Psoas muscle (tissue), 8 donors: ENCODE results near the gene NFASC. TPM values are rescaled to one million over a fixed set of nuclear protein-coding genes. Genes with fewer than 3 reads are reported as not detected.

Experiments used
- ATAC-seq, 4 donors: fragments of 200-7000 bp; cut with Tn5 transposase; one replicate each; pipeline ENCODE4 v1.9.1; 2020; ENCODE audit warnings: moderate library complexity in 3 of 4, mild to moderate bottlenecking in 2 of 4
- DNase-seq, 2 donors: peaks; one replicate each; pipeline ENCODE4 v3.0.0-alpha.2; 2020
- H3K27ac ChIP-seq: fragments of 200-600 bp; one replicate; pipeline ENCODE4 v1.8.0; 2022
- H3K27me3 ChIP-seq, 3 donors: fragments of 200-600 bp in 1 of 3; one replicate each; pipeline versions ENCODE4 v1.6.1 to v1.8.0; 2013 to 2022; ENCODE audit warnings: low read length in 2 of 3, mild to moderate bottlenecking in 2 of 3, moderate library complexity in 1 of 3; ENCODE audit not compliant: insufficient read depth in 3 of 3
- H3K36me3 ChIP-seq, 2 donors: fragments of 200-600 bp in 1 of 2; one replicate each; pipeline versions ENCODE4 v1.6.1 to v1.8.0; 2013 to 2022; ENCODE audit warnings: low read depth in 1 of 2, mild to moderate bottlenecking in 1 of 2, moderate library complexity in 1 of 2; ENCODE audit not compliant: insufficient read depth in 1 of 2
- H3K4me1 ChIP-seq: fragments of 200-600 bp; one replicate; pipeline ENCODE4 v1.8.0; 2022
- H3K4me3 ChIP-seq: fragments of 200-600 bp; one replicate; pipeline ENCODE4 v1.8.0; 2022; ENCODE audit warnings: mild to moderate bottlenecking
- H3K9me3 ChIP-seq: fragments of 200-600 bp; one replicate; pipeline ENCODE4 v1.8.0; 2022
- WGBS, 3 donors: extraction: QIAGEN DNeasy Blood & Tissue Kit; methylation state at CpG; one replicate each; pipeline versions ENCODE4 v1.1.6 to v1.1.7; 2013; 5-methylcytosine and 5-hydroxymethylcytosine counted together
- intact Hi-C, 2 donors: fragments of 100-400 bp; cut with DNase I; formaldehyde crosslinking; loops; one replicate each; pipeline versions ENCODE4 v1.11.0 to v1.14.2; 2022
- polyA plus RNA-seq, 3 donors: library from polyadenylated mRNA; stranded (reverse); fragments of 200-250 nt; gene quantifications; one replicate each; pipeline ENCODE4 v1.2.3, GENCODE V29; 2013
- total RNA-seq, 4 donors: library from RNA; stranded (reverse); fragmentation: NEBNext Ultra II Directional in 2 of 4; extraction: Animal tissue kit (Norgen Biotek cat#: 25700) in 2 of 4; gene quantifications; one replicate each; pipeline versions ENCODE4 v1.2.1 to v1.2.4, GENCODE V29; 2021 to 2023
- TF ChIP-seq, protein P1 (sequence below): fragments of 200-600 bp; IDR thresholded peaks from one replicate; pipeline ENCODE4 v1.8.0; 2022; ENCODE audit warnings: antibody characterized with exemption
- donor health status: healthy with polysubstance abuse.
- donor health status: DM: no; HTN: no; CAD: no; lungs with moderate emphysema.
- donor health status: Bipolar disorder and iron deficiency.
- donor health status: healthy.
- donor health status: DM: yes; HTN: yes; CAD: no.
- donor health status: DM: no; HTN: no; CAD: no.
- donor health status: DM: no; HTN: no; CAD: no.
- donor health status: DM: yes; HTN: yes; CAD: no.

Gene NFASC
- total and polyA plus RNA-seq, 7 donors: 0.46 to 7.5 (median 0.90) TPM

- no peaks in the 10 kb centered on the region for H3K4me1 ChIP-seq
- DNase-seq (peak in 1 of 2 donors; percentile 15), ATAC-seq (no peak)
- intact Hi-C loops: no loop called here
- TF ChIP-seq, protein P1, sequence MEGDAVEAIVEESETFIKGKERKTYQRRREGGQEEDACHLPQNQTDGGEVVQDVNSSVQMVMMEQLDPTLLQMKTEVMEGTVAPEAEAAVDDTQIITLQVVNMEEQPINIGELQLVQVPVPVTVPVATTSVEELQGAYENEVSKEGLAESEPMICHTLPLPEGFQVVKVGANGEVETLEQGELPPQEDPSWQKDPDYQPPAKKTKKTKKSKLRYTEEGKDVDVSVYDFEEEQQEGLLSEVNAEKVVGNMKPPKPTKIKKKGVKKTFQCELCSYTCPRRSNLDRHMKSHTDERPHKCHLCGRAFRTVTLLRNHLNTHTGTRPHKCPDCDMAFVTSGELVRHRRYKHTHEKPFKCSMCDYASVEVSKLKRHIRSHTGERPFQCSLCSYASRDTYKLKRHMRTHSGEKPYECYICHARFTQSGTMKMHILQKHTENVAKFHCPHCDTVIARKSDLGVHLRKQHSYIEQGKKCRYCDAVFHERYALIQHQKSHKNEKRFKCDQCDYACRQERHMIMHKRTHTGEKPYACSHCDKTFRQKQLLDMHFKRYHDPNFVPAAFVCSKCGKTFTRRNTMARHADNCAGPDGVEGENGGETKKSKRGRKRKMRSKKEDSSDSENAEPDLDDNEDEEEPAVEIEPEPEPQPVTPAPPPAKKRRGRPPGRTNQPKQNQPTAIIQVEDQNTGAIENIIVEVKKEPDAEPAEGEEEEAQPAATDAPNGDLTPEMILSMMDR: no peak
- H3K27me3 ChIP-seq: no peaks in the 10 kb centered on the region
- WGBS, 3 donors: 86 to 100% (median 96%) methylated on average over 4 of the region's 4 CpGs
- no peaks in the 10 kb centered on the region for H3K9me3 ChIP-seq
- no peaks in the 10 kb centered on the region for H3K36me3 ChIP-seq
- no peak overlapping the region for H3K27ac ChIP-seq
- no peak overlapping the region for H3K4me3 ChIP-seq
Measured at GRCh38 chr1:205068001-205068400, 197.3 kb downstream of the NFASC start.

DNA sequence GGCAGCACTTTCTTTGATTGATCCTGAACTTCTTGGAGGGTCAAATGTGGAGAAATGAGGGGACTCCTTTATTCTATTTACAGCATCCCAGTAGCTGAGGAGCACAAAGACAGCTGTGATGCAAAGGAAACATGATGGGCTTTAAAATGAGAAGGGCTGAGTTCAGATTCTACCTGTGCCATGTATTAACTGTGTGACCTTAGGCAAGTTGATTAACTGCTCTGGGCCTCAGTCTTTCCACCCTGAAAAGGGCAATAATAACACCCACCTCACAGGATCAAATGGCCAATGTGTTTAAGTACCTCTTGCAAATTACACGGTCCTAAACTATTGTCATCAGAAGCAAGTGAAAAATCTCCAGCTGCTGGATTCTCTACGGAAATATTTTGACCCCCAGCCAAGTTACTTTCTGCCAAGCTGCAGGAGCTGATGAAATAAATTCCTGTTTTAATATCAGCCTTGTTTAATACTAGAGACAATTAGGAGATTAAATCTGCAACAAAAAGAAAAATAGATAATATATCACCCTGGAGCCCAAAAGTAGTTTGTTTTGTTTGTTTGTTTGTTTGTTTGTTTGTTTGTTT lies 197.9 kb downstream of the NFASC start:
- Histone ChIP-seq H3K27me3 (no peaks in the 10 kb centered on the region), H3K4me3 (no peak overlapping the region), H3K9me3 (no peaks in the 10 kb centered on the region), H3K4me1 (no peaks in the 10 kb centered on the region), H3K36me3 (no peaks in the 10 kb centered on the region), H3K27ac (no peak overlapping the region)
- intact Hi-C loops: no loop called here
- TF ChIP-seq, protein P1: no peak
- ATAC-seq: no peak
- 21 to 28% (median 22%) methylated on average over 2 of the region's 2 CpGs for WGBS, 3 donors
- DNase-seq: no peak

DNA sequence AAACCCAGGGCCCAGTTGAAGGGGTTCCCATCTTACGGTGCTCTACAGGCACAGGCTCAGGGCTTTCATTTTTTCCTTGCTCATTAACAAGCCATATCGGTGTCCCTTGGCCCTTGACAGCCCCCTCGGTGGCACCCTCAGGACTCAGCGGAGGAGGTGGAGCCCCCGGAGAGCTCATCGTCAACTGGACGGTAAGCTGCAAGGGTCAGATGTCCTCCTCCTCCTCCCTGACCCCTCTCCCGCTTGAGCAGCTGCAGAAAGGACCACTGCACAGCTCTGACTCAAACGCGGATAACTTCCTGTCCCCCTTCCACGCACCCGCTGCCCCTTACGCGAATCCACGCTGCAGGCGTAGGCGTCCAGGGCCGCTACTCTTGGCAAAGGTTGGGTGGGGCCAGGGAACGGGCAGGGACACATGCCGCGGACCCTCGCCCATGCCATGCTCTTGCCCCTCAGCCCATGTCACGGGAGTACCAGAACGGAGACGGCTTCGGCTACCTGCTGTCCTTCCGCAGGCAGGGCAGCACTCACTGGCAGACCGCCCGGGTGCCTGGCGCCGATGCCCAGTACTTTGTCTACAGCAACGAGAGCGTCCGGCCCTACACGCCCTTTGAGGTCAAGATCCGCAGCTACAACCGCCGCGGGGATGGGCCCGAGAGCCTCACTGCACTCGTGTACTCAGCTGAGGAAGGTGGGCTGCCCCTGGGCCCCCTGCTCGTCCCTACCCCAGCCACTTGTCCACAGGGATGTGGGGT lies 198.9 kb downstream of the NFASC start:
- whole genome bisulfite sequencing, 3 donors: 68 to 76% (median 69%) methylated on average over 38 to 42 of the region's 42 CpGs
- Histone ChIP-seq H3K27ac (no peak overlapping the region), H3K4me3 (no peak overlapping the region), H3K27me3 (no peaks in the 10 kb centered on the region), H3K9me3 (no peaks in the 10 kb centered on the region), H3K4me1 (no peaks in the 10 kb centered on the region), H3K36me3 (no peaks in the 10 kb centered on the region)
- intact Hi-C loops: loop anchor here in 1 of 2 donors (10.0 kb wide), 1 partner anchor 265 kb away; no protein-coding TSS in a partner anchor
- TF ChIP-seq, protein P1: no peak
- ATAC-seq (no peak), DNase-seq (peak in 1 of 2 donors; percentile 52)

DNA sequence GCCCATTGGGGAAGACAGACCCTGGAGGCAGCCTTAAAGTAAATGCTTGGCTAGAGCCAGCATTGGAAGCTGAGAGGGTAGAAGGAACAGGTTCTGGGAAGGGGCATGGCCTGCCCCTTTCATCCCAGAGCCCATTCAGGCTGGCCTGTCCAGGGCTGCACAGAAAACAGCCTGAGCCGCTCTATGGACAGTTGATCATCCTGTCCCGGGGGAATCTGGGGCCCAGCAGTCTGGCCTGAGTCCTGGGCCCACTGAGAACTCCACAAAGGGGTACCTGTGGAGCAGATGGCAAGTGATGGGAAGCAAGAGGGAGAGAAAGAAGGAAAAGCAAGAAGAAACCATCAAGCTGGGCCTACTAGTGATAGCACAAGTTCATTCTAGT lies 200.4 kb downstream of the NFASC start:
- Histone ChIP-seq H3K27me3 (no peaks in the 10 kb centered on the region), H3K36me3 (no peaks in the 10 kb centered on the region), H3K9me3 (no peaks in the 10 kb centered on the region), H3K4me3 (no peak overlapping the region), H3K27ac (no peak overlapping the region), H3K4me1 (no peaks in the 10 kb centered on the region)
- DNase-seq (no peak), ATAC-seq (no peak)
- TF ChIP-seq, protein P1: no peak
- 85 to 100% (median 91%) methylated on average over 2 of the region's 2 CpGs for WGBS, 3 donors
- intact Hi-C loops: loop anchor here in 1 of 2 donors (10.0 kb wide), 1 partner anchor 266 kb away; no protein-coding TSS in a partner anchor
